GM12878 (cell line): ENCODE measurements around the gene TXNDC9.

Experiments
- ATF7 ChIP-seq: fragments of 450-650 bp; IDR thresholded peaks from 2 replicates; pipeline ENCODE4 v1.6.1; 2016; ENCODE audit warnings: low read depth, mild to moderate bottlenecking
- BACH1 ChIP-seq: fragments of 450-650 bp; IDR thresholded peaks from 2 replicates; pipeline ENCODE4 v1.6.1; 2017; ENCODE audit warnings: mild to moderate bottlenecking, borderline replicate concordance
- CBX5 ChIP-seq: sonication (generic); IDR thresholded peaks from 2 replicates; pipeline ENCODE4 v1.6.1; 2016; ENCODE audit warnings: low read depth, moderate library complexity, mild to moderate bottlenecking, inconsistent platforms
- EZH2 ChIP-seq: IDR thresholded peaks from 2 replicates; pipeline ENCODE4 v1.6.1; 2012; ENCODE audit warnings: low read depth, mild to moderate bottlenecking, control low read depth, inconsistent platforms, low read length, borderline replicate concordance; ENCODE audit not compliant: control insufficient read depth
- MYC ChIP-seq: IDR thresholded peaks from 2 replicates; pipeline ENCODE4 v1.6.1; 2011; ENCODE audit warnings: mild to moderate bottlenecking, low read length, moderate library complexity, inconsistent platforms; ENCODE audit not compliant: insufficient read depth, insufficient replicate concordance, insufficient read length, severe bottlenecking
- POLR2AphosphoS5 ChIP-seq: IDR thresholded peaks from 2 replicates; pipeline ENCODE4 v1.6.1; 2011; ENCODE audit warnings: mild to moderate bottlenecking, low read length, inconsistent platforms
- RFX5 ChIP-seq: IDR thresholded peaks from 2 replicates; pipeline ENCODE4 v1.6.1; 2011; ENCODE audit warnings: low read depth, low read length, improper control_type of control experiment
- YY1 ChIP-seq: IDR thresholded peaks from 2 replicates; pipeline ENCODE4 v1.6.1; 2011; ENCODE audit warnings: low read depth, mild to moderate bottlenecking, low read length
- TF ChIP-seq, protein P1 (sequence below): IDR thresholded peaks from 2 replicates; pipeline ENCODE4 v1.6.1; 2011; ENCODE audit warnings: borderline replicate concordance, low read depth, mild to moderate bottlenecking, moderate library complexity, mixed read lengths, low read length; ENCODE audit not compliant: insufficient read depth; ENCODE audit errors: extremely low read length
- TF ChIP-seq, protein P2 (sequence below), 3 experiments: IDR thresholded peaks in 2 of 3; conservative IDR thresholded peaks in 1 of 3; 2 replicates each; pipeline ENCODE4 v1.5.1; 2011; ENCODE audit warnings: low read depth in 3 of 3, low read length in 3 of 3, mild to moderate bottlenecking in 3 of 3, control low read depth in 2 of 3, moderate library complexity in 2 of 3, inconsistent platforms in 1 of 3, mixed read lengths in 1 of 3; ENCODE audit not compliant: control insufficient read depth in 2 of 3, insufficient read depth in 1 of 3; ENCODE audit errors: extremely low read depth in 1 of 3

DNA sequence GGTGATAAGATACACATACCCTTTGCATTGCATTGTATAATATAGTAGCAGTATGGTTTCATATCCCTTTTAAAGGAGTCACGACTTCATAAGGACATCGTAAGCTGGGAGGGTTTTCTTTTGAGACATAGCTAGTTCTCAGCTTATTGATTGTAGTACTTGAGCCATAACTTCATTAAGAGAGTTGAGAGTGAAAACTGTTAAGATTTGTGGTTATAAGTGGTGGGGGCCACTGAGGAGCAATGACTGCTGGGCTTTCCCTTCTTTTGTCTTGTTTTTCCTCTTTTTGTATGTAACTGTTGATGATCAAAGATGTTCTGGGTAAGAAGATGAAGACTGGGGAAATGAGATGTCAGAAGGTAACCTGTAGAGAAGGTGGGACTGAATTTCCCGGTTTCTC is 12.0 kb upstream of the TXNDC9 start:
- TF ChIP-seq MYC (no peak), ATF7 (peak; percentile 33; the same call in 1 of the 2 replicates), BACH1 (no peak), CBX5 (no peak), YY1 (no peak), RFX5 (no peak), POLR2AphosphoS5 (no peak), EZH2 (no peak)
- TF ChIP-seq, protein P1, sequence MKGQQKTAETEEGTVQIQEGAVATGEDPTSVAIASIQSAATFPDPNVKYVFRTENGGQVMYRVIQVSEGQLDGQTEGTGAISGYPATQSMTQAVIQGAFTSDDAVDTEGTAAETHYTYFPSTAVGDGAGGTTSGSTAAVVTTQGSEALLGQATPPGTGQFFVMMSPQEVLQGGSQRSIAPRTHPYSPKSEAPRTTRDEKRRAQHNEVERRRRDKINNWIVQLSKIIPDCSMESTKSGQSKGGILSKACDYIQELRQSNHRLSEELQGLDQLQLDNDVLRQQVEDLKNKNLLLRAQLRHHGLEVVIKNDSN, result no peak
- TF ChIP-seq, protein P2, sequence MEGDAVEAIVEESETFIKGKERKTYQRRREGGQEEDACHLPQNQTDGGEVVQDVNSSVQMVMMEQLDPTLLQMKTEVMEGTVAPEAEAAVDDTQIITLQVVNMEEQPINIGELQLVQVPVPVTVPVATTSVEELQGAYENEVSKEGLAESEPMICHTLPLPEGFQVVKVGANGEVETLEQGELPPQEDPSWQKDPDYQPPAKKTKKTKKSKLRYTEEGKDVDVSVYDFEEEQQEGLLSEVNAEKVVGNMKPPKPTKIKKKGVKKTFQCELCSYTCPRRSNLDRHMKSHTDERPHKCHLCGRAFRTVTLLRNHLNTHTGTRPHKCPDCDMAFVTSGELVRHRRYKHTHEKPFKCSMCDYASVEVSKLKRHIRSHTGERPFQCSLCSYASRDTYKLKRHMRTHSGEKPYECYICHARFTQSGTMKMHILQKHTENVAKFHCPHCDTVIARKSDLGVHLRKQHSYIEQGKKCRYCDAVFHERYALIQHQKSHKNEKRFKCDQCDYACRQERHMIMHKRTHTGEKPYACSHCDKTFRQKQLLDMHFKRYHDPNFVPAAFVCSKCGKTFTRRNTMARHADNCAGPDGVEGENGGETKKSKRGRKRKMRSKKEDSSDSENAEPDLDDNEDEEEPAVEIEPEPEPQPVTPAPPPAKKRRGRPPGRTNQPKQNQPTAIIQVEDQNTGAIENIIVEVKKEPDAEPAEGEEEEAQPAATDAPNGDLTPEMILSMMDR (IDR thresholded peaks at IDR 0.05 in 2 of 3, conservative IDR thresholded peaks at IDR 0.05 in 1 of 3; ENCODE audit: control insufficient read depth in 2 of 3, extremely low read depth in 1 of 3, insufficient read depth in 1 of 3, low read depth in 3 of 3, low read length in 3 of 3), result no peak
